NCI-H226 (cell line): ENCODE measurements around the gene MRPL20.
"Not testable (repeated sequence)": the region's sequence is repeated elsewhere in the genome, so short reads cannot be mapped to it uniquely, and the experiment has no call there.

Experiments
- DNase-seq: peaks from one replicate; pipeline ENCODE4 v3.0.0-alpha.2; 2015

Gene MRPL20

DNA sequence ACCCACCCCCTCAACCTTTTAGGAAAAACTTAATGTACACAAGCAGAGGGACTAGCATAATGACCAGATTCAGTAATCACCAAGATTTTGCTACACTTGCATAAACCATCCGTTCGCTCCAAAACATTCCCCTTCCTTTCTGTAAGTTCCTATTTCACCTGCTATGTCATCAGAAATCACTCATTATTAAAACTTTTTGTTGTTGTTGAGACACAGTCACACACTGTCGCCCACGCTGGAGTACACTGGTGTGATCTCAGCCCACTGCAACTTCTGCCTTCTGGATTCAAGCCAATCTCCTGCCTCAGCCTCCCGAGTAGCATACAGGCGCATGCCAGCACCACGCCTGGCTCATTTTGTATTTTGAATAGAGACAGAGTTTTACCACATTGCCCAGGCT is 3.4 kb downstream of the MRPL20 start:
- no peak for DNase-seq

DNA sequence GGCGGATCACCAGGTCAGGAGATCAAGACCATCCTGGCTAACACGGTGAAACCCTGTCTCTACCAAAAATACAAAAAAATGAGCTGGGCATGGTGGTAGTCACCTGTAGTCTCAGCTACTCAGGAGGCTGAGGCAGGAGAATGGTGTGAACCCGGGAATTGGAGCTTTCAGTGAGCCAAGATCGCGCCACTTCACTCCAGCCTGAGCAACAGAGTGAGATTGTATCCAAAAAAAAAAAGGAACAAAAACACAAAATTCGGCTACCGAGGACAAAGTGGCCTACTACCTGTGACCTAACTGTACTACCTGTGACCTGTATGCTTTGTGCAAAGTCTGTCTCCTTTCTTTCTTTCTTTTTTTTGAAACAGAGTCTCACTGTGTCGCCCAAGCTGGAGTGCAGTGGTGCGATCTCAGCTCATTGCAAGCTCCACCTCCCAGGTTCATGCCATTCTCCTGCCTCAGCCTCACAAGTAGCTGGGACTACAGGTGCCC is 4.1 kb downstream of the MRPL20 start:
- DNase-seq: not testable (repeated sequence)

DNA sequence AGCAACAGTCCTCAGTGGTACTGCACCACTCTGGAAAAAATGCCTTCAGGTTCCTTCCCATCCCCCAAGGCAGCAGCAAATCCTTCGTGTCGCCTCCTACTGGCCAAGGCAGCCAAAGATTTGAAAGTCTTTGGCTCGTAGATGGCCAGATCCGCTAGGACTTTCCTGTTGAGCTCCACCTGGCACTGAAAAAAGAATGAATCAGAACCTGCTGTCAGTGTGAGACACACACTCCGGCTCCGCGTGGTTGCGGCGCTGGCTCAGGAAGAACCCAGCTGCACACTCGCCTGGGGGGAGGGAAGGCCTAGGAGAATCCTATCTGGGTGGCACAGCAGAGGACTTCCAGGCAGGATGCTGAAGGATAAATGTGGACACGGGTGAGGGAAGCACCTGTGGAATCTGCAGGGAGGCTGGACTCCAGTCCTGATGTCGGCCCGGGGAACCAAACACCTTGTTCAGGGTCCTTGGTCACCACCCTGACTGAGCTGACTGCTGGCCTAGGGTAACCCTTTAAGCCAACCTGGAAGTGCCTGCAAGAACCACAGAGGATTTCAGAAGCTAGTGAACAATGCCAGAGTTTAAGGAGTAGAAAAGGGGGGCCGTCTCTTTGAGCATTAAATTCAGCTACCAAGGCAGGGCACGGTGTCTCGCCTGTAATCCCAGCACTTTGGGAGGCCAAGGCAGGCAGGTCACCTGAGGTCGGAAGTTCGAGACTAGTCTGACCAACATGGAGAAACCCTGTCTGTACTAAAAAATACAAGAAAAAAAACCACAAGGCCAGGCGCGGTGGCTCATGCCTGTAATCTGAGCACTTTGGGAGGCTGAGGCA is 4.8 kb downstream of the MRPL20 start:
- DNase-seq: peak; percentile 51

DNA sequence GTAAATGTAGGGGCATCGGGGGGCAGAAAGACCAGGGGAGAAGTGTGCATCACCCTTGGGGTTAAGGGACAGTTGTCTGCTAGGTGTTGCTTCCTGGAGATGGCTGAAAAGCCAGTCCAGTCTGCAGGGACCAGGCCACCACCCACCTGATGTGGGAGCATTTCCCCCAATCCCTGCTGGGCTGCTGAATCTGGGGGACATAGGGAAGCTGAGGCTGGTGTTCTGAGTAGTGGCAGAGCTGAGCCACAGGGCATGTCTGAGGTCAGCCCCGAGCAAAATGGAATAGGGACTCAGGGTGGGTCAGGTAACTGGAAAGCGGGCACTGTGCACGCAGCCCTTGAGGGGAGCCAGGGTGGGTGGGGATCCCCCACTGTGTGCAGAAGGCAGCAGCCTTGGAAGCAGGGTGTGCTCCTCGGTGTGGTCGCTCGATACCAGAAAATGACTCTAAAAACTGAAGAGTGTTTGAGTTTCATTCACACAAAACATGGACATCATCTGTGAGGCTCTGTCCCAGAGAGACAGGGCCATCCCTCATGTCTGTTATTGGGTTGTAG is 5.6 kb downstream of the MRPL20 start:
- DNase-seq: no peak

DNA sequence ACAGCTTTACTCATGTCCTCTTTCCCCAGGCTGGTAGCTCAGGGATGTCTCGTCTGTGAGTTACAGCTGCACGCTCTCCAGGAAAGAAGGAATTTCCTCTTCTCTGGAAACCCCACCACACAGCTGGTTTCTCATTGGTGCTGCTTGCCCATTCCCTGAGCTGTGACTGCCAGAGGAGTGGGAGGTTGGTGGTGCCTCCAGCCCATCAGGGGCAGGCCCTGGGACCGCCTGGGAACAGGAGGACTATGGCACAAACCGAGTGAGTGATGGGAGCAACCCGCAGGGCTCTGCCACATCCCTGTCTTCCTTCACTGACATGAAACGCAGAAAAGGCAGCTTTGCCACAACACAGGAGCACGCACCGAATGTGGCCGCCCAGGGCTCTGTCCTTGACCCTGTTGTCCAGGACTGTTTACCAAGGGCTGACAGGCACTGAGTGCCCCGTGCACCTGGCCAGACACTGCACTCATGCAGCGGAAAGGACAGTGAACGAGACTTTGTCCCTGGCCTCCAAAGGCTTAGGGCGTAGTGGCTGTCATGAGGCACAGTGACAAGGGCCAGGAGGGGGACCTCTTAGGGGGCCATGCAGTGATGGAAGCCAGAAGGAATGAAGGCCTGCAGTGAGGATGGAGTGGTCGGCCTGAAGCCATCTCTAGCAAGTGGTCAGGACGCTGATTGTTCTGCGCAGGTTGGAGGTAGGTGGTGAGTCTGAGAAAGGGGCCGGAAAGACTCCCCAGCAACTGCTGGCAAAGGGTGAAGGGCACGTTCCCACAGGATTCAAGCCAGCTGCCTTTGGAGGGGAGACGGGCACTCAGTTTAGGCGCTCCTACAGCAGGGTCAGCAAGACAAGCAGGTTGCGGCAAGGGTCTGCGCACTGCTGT is 6.3 kb downstream of the MRPL20 start:
- DNase-seq: no peak

DNA sequence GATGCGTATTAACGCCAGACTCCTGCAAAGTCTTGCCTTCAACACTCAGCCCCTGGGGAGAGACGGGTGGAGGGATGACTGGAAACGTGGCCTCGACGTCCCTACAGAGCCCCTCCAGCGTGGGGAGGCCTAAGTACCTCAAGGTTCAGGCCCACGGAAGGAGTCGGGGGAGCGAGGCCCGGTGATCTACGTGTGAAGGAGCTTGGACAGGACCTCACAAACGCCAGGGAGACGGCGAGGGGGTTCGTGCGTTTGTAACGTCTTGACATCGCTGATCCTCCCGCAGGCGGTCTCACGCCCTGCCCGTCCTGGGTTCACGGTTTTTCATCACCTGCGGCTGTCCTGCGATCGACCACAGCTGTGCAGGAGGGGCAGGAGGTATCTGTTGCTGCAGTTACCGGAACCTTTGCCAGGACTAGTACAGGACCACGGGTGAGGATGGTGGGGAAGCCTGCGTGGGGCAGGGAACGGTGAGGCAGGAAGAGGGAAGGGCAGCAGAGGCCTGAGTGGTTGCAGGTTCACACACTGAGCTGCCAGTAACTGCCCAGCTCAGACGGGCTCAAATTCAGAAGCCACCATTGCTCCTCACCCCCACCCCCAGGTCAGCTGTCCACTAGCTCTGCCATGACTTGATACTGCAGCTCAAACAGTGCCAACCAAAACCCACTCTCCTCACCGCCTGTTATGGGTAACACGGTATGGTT is 7.1 kb downstream of the MRPL20 start:
- DNase-seq: no peak

DNA sequence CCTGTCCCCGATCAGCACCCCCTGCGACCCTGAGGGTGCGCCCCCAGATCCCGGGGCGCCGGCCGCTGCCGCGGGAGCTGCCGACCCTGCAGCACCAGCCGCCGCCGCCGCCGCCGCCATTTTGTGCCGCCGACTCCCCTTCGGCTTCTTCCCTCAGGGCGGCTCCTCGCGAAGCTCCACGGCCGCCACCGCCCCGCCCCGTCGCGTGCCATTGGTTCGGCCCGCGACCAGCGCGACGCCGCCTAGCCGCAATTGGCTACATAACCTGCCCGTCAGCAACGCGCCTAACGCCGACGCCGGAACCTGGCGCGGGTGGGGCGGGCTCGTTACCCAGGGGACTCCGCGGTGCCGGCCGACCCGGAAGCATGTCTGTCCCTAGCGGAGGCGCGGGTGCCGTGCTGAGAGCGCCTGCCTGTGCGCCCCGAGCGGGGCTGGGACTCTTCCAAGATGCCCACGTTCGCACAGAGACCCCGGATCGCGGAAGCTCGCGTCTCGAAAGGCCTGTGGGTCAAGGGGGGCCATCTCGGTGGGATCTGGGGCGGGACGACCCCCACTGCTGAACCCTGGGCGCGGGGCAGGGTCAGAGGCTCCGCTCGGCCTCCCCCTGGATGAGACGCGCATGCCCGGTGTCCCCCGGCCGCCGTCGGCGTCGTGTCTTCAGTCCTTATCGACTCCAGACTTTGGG is 7.8 kb downstream of the MRPL20 start, which contains the start of gene CCNL2:
Gene CCNL2, minus strand, starts transcription at position 149 of the 685 bp plus-strand sequence. Its CDS starts 29 bp downstream, at position 120.
- peak; percentile 95 for DNase-seq

DNA sequence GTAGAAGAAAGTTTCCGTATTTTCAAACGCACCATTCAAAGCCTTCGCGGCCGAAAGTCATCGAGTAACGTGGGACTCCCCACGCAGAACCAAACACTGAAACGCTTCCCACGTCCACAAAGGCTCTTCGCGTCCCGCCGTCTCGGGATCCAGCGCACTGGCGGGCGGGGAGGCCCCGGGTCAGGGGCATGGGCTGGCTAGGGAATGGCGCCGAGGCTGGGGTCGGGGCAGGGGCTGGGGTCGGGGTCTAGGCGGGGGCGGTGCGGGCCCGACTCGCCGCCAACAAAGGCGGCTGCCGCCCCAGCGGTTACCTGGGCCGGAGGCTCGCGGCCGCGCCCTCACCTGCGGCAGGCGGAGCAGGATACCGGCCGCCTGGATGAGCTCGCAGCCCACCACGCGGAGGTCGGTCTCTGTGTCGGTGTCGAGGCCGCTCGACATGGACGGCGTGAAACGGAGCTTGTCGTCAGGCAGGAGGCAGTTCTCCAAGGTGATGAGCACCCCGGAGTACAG is 8.4 kb downstream of the MRPL20 start:
- no peak for DNase-seq

DNA sequence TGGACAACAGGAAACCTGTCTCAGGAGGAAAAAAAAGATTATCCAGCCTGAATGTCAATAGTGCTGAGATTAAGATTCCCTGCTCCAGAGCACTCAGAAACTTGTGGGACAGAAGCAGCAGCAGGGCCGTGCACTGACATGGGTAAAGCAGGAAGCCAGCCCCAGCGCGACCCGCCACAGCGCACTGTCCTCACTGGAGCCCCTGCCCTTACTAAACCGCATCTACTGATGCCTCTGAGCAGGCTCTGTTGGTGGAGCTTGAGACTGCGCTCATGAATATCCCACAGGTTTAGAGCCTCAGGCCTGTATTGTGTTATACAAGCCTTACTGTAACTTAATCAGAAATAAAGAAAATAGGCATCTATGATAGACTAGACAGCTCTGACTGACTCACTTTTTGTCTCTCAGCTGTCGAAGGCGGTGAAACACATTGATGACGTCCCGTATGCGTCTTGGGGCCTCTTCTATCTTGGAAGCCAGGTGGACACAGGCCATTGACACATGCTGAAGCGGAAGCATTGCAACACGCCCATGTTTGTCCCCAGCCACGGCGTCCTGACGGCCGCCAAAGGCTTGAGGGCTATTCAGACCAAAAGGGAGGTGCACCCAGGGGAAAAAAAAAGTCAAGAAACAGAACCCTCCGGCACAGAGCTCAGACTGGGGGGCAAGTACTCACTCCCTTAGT is 9.1 kb downstream of the MRPL20 start:
- DNase-seq: no peak

DNA sequence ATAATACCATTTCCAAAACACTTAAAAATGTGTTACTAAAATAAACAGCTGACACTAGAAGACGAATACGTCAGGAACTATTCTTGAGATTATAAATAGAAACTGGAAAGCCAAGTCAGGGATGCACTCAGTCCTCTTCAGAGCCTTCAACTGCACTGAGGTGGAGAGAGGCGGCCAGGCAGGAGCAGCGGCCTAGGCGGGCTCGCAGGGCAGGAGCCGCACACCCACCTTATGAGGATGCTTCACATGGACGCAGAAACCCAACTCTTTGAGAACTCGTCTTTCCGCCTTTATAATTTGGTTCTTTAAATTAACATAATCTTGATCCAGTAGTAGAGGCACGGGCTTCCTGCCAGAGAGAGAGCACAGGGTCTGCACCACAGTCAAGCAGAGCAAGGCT is 11.9 kb downstream of the MRPL20 start:
- DNase-seq: no peak

DNA sequence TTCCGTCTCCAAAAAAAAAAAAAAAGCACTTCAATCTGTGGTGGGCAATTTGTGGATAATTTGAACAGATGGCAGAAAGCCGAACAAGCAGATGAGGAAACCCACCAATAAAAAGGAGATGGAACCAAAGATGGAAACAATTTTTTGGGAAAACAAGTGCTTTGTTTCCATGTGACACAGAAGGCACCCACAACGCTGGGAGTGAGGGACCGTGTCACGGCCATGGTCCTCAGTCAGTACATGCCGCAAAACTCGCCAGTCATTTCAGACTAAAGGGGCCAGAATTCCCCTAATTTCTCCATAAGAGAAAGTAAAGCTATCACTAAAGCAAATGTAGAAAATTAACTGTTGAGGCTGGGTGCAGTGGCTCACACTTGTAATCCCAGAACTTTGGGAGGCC is 13.0 kb downstream of the MRPL20 start:
- DNase-seq: no peak

DNA sequence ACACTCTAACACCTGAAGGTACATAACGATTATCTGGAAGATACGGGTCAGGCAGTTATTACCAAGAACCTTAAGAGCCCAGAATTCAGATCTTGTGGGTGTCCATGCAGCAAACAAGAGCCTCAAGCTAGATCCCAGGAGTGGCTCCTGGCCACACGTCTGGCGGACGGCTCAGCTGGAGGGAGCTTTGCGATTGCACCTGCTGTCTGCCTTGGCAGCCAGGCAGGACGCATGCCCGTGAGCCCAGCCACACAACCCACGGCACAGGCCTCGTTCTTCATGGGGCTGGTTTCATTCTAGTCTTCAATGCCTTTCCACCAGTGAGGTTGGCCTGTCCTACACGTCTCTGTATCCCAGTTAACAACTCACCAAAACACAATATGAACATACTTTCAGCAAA is 13.7 kb downstream of the MRPL20 start:
- DNase-seq: no peak

DNA sequence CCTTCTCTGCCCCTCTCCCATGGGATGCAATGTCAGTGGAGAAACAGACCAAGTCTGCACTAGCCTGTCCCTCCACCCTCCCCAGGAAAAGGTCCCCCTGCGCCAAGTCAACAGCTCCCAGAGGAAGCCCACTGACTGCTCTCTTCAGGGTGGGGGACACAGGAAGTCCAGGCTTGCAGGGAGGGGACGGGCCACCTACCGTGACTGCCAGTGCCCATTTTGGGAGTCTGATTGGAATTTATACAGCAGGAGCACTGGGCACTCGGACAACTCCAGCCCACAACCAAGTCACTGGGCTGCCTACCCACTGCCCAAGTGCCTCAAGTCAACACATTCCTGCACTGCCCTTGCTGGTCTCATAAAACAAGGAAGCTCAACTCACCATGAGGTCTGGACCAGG is 14.1 kb downstream of the MRPL20 start:
- DNase-seq: no peak

DNA sequence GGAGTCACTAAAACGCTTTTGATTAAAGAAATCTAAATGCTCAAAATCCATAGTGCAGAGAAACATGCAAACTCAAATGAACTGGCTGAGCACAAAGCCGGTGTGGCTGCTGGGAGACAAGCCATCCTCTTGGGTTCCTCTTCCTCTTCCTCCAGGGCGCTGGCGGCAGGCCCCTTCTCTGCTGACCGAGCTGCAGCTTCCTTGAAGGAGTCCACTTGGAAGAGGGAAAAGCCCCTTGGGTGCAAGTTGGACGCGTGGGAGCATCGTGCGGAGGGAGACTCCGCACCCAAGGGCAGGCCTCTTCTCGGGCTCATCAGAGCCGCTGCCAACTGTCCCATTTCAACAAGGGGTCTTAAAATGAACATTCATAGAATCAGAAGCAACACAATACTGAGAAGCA is 15.9 kb downstream of the MRPL20 start:
- no peak for DNase-seq

DNA sequence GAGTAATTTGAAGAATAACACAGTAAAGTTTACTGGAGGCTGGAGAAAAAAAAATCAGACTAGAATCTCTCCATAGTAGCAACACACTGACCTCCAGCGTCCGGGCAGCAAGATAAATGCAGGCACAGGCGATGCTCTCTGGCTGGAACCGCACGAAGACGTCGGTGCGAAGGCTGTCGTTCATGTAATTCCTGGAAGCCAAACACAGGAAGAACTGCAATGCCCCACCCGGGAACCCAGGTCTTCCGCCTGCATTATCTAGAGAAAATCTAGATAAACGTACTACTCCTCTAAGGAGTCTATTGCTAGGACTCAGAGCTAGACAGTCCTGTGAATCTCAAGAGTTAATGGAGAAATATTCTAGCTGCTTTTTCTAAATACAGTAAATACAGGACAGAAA is 16.4 kb downstream of the MRPL20 start:
- DNase-seq: no peak

DNA sequence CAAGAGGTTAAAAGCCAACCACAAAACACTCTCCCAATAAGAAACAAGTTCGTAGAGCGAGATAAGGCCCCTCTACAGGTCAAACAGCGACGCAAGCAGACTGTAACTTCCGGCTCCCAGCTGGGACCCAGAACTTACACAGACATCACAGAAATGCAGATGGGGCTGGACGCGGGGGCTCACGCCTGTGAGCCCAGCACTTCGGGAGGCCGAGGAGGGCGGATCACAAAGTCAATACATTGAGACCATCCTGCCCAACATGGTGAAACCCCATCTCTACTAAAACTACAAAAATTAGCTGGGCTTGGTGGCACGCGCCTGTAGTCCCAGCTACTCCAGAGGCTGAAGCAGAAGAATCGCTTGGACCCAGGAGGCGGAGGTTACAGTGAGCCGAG is 19.0 kb downstream of the MRPL20 start:
- no peak for DNase-seq

DNA sequence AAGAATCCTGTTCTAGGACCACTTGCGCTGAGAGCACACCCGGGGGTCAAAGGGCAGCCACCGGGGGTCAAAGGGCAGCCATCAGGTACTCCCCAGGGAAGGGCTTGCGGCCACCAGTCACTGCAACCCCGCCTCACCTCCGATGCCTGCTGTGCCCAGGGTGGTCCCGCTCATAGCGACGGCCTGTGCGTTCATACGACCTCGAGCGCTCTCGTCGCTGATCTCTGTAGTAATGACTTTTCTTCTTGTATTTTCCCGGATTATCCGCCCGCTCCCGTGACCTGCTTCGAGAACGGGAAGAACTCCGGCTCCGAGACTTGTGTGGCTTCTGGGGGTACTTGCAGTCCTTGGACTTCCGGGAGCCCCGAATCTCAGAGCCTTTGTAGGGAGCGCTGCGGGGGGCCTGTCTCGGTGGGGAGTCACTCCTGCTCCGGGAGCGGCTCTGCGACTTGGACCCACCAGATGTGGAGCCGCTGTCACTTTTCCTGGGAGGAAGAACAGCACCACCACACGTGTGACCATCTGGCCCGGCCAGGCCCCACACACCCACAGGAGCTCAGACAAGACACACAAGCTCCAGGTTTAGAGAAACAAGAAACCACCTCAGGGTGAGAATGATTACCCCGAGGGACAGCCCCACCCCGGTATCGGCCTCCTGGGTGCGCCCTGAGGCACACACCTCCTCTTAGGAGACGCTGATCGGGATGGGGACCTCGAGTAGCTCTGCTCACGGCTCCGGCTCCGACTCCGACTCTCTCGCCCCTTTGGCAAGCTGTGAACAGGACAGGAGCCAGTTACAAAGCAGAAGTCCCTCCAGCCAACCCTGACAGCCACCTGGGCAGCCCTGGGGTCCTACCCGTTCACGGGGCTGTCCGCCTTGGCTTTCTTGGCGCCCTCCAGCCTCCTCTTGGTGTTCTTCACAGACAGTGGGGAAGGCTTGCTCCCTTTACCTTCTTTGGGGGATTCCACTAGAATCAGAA is 19.7 kb downstream of the MRPL20 start:
- DNase-seq: no peak

DNA sequence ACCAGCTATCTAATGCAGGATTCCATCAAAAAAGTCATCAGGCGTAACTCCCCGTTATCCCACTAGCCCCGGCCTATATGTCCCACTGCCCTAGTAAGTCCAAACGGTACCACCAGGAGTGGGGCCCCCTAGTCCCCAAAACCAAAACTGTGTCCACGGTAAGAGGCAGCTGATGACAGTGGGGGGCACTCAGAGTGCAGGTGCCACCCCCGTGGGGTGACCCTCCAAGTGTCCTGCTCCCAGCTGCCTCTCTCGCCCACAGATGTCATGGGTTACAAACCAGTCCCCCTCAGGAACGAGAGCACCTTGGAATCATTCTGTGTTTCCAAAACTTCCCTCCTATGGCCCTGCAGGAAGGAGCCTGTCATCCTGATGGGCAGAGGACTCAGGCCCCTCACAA is 21.2 kb downstream of the MRPL20 start:
- DNase-seq: no peak

DNA sequence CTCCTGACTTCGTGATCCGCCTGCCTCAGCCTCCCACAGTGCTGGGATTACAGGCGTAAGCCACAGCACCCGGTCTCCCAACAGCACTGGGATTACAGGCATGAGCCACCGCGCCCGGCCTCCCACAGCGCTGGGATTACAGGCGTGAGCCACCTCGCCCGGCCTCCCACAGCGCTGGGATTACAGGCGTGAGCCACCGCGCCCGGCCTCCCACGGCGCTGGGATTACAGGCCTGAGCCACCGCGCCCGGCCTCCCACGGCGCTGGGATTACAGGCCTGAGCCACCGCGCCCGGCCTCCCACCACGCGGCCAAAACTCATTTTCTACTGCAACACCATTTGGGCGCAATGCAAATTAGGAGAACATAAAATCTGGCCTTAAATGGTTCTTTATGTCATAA is 21.8 kb downstream of the MRPL20 start:
- not testable (repeated sequence) for DNase-seq

DNA sequence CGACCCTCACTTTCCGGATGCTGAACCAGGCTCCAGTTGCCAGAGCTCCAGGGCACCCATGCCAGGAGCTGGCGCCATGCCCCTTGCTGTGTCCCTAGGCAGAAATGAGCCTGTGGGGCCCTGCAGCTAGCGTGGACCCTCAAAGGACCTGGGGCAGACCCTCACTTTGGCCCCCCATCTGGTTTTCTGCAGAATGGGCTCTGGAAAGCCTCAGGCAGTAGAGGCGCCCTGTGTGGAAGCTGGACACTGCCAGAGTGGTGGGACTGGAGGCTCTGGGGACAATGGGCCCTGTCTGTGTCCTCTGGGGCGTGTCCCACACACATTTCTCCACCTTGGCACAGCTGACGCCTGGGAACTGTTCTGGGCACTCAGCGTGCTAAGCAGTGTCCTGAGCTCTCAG is 25.8 kb downstream of the MRPL20 start:
- no peak for DNase-seq
